Natural killer cell treated with Interleukin-12 subunit alpha and Interleukin-12 subunit beta and Interleukin-15 and Interleukin-18, amount 100 ng/mL, for 72 hours (primary cell): ENCODE measurements around the gene DDR2. TPM values are rescaled to one million over a fixed set of nuclear protein-coding genes. Genes with fewer than 3 reads are reported as not detected.

Experiments used
- ATAC-seq, 2 donors: fragments of 150-1000 bp; cut with Tn5 transposase in 1 of 2; sonication (Bioruptor Pico), chemical (Tn5 transposase) in 1 of 2; 2 replicates each; pipeline ENCODE4 v1.10.0; 2021
- DNase-seq: peaks from one replicate; pipeline ENCODE4 v3.0.0; 2022; ENCODE audit warnings: low spot score
- H3K27ac Mint-ChIP-seq, 2 donors: 1 replicate in 1 of 2; 2 replicates in 1 of 2; pipeline ENCODE4 v1.8.0; 2022; ENCODE audit warnings: mixed read lengths in 2 of 2, mild to moderate bottlenecking in 1 of 2, moderate library complexity in 1 of 2
- H3K27me3 Mint-ChIP-seq, 2 donors: 1 replicate in 1 of 2; 2 replicates in 1 of 2; pipeline ENCODE4 v1.8.0; 2022; ENCODE audit warnings: mixed read lengths in 2 of 2
- H3K36me3 Mint-ChIP-seq: one replicate; pipeline ENCODE4 v1.8.0; 2022; ENCODE audit warnings: mixed read lengths
- H3K4me1 Mint-ChIP-seq, 2 donors: 1 replicate in 1 of 2; 2 replicates in 1 of 2; pipeline ENCODE4 v1.8.0; 2022; ENCODE audit warnings: low read depth in 2 of 2, mixed read lengths in 2 of 2, mild to moderate bottlenecking in 1 of 2
- H3K4me3 Mint-ChIP-seq: one replicate; pipeline ENCODE4 v1.8.0; 2022; ENCODE audit warnings: mixed read lengths
- H3K9me3 Mint-ChIP-seq: 2 replicates; pipeline ENCODE4 v1.8.0; 2022; ENCODE audit warnings: mixed read lengths
- total RNA-seq, 2 donors: library from RNA; stranded (reverse); gene quantifications; one replicate each; pipeline ENCODE4 v1.2.3, GENCODE V29; 2022

Gene DDR2
- total RNA-seq, 2 donors from 2014 or later = 0.57 to 2.3 TPM

DNA sequence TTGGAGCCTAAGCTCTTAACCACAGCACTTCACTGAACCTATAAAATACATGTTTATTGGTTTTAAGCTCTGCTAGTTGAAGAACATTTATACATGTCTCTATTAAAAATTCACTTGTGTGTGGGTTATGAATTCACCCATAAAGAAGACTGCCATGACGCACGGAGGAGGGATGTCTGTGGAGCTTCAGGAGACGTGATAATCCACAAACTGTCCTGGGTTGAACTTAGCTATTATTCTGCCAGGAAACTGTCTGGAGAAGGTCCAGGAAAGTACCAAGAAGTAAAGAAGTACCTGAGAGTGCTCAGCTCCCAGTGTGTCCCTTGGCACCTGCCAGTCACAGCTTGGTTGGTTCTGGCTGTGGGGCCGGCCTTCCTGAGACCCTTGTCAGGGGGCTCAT, 56.3 kb downstream of the DDR2 start:
- ATAC-seq (no peak), DNase-seq (no peak)
- Mint-ChIP-seq H3K27ac (no peak overlapping the region), H3K4me1 (no peaks in the 10 kb centered on the region), H3K9me3 (no peaks in the 10 kb centered on the region), H3K36me3 (no peaks in the 10 kb centered on the region), H3K4me3 (no peak overlapping the region), H3K27me3 (peaks cover 0 to 15% of the 10 kb centered on the region in 2 donors)

DNA sequence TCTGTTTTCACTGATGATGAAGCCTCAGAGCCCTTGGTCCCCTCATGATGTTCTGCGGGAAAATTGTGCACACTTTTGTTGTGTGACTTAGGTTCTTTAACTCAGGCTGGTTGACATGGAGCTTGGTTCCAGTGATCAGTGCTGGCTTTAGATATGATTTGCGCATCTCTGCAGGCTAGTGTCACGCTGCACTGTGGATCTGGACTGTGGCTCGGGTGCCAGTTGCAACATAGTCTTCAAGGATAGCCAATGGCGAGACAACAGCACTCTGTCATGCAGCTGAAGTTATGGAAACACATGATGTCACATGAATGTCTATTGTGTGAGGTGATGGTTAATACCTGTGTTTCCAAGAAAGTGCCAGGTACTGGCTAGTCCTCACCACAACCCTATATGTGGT, 56.7 kb downstream of the DDR2 start:
- H3K4me1 Mint-ChIP-seq = no peaks in the 10 kb centered on the region
- no peaks in the 10 kb centered on the region for H3K36me3 Mint-ChIP-seq
- ATAC-seq (no peak), DNase-seq (no peak)
- H3K27me3 Mint-ChIP-seq = peaks cover 0 to 15% of the 10 kb centered on the region in 2 donors
- no peak overlapping the region for H3K4me3 Mint-ChIP-seq
- no peaks in the 10 kb centered on the region for H3K9me3 Mint-ChIP-seq
- no peak overlapping the region for H3K27ac Mint-ChIP-seq

DNA sequence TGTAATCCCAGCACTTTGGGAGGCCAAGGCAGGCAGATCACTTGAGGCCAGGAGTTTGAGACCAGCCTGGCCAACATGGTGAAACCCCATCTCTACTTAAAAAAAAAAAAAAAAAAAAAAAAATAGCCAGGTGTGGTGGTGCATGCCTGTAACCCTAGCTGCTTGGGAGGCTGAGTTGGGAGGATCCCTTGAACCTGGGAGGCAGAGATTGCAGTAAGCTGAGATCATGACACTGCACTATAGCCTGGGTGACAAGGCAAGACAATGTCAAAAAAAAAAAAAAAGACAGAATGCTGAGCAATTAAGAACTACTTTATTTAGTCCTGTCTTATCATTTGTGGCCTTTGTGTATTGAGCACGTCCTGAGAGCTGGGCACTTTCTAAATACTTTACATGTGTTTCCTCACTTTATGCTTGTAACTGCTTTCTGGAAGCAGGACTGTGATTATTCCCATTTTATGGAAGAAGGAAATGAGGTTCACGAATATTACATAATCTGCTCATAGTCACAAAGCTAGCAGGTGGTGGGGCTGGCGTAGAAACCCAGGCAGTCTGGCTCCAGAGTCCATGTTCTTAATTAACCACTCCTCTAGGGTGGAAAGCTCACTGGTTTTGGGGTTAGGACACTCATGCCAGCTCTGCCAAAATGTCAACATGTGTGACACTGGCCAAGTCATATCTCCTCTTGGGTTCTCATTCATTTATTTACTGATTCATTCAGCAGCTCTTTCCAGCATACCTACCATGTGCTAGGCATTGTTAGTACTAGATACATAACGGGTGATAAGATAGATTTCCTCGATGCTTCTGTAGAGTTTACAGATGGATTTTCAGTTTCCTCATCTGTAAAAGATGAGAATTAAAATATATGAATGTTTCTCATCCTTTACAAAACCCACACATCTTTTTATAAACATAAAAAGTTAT, 57.7 kb downstream of the DDR2 start:
- Mint-ChIP-seq H3K36me3 (no peaks in the 10 kb centered on the region), H3K4me1 (no peaks in the 10 kb centered on the region), H3K27me3 (peaks cover 7 to 20% of the 10 kb centered on the region in 2 donors), H3K4me3 (no peak overlapping the region), H3K9me3 (no peaks in the 10 kb centered on the region), H3K27ac (no peak overlapping the region)
- ATAC-seq (no peak), DNase-seq (no peak)

DNA sequence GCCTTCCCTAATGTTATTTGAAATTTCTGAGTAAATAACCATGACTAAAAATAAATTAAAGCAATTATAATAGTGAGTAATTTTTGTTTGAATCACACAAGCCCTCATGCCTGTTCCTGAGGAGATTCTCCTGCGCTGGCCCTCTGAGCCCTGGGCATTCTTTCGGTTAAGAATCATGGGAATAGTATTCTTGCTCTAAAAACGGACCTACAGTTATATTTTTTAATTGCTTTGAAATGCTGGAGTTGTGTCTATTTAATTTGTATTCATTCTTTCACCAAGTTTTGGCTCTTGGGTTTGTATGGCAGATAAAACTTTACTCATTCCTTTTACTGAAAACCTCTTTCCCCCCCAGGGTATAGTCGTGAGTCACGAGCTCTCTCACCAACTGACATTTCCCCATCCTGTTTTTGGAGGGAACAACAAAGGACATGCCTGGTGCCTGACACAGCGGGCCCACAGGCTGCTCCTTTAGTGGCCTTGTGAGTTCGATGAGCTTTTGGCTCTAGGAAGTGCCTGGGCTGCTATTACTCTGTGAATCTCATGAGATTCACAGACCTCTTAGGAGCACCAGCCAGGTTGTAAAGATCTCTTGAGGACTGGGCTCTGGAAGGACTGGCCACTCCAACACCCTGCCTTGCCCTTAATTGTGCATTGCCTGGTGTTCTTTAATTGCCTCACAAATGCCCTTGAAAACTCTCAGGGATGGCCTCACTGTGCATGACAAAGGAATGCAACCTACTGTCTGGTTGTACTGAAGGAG, 58.6 kb downstream of the DDR2 start:
- no peak overlapping the region for H3K27ac Mint-ChIP-seq
- H3K4me3 Mint-ChIP-seq = no peak overlapping the region
- ATAC-seq = no peak
- no peaks in the 10 kb centered on the region for H3K36me3 Mint-ChIP-seq
- no peak for DNase-seq
- peaks cover 7 to 20% of the 10 kb centered on the region in 2 donors for H3K27me3 Mint-ChIP-seq
- no peaks in the 10 kb centered on the region for H3K9me3 Mint-ChIP-seq
- no peaks in the 10 kb centered on the region for H3K4me1 Mint-ChIP-seq

DNA sequence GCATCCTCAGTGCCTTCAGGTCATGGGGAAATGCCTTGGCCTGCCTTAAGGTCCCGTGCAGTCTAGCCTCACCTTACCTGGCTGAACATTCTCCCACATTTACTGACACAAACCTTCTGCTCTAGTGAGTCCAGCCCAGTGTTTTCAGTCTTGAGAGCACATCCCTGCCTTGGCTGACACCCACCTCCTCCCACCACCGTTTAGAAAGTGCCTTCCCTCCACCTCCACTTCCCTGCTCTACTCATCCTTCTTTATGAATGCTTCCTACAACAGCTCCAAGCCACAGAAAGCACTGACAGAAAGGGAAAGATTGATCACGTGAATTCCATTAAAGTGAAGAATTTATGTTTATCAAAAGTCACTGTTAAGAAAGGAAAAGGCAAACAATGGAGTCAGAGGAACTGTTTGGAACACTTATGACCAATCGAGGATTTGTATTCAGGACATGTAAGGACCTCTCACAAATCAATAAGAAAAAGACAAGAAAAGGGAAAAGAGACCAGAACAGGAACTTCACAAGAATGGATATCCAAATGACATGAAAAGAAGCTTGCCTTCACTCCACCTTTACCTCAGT, 59.8 kb downstream of the DDR2 start:
- Mint-ChIP-seq H3K4me3 (no peak overlapping the region), H3K27ac (no peak overlapping the region), H3K36me3 (no peaks in the 10 kb centered on the region), H3K9me3 (no peaks in the 10 kb centered on the region), H3K4me1 (no peaks in the 10 kb centered on the region), H3K27me3 (peaks cover 7 to 24% of the 10 kb centered on the region in 2 donors)
- no peak for DNase-seq
- ATAC-seq = no peak

DNA sequence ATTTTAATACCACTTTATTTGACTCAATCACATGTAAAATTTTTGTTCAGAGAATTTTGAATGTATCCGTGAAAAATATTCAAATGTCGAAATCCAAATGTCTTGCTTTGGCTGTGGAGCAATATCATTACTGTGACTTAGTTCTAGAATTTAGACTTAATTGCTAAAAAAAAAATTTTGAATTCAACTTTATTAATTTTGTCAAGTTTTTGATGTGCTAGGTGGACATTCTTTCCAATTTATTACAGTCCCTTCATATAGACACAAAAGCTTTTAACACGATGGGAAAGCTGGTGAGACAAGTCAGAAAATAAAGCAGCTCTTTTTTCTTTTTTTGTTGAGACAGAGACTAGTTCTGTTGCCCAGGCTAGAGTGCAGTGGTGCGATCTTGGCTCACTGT, 62.6 kb downstream of the DDR2 start:
- DNase-seq = no peak
- Mint-ChIP-seq H3K4me1 (no peaks in the 10 kb centered on the region), H3K27ac (no peak overlapping the region), H3K4me3 (no peak overlapping the region), H3K9me3 (no peaks in the 10 kb centered on the region), H3K36me3 (no peaks in the 10 kb centered on the region), H3K27me3 (peaks cover 7 to 22% of the 10 kb centered on the region in 2 donors)
- ATAC-seq = no peak

DNA sequence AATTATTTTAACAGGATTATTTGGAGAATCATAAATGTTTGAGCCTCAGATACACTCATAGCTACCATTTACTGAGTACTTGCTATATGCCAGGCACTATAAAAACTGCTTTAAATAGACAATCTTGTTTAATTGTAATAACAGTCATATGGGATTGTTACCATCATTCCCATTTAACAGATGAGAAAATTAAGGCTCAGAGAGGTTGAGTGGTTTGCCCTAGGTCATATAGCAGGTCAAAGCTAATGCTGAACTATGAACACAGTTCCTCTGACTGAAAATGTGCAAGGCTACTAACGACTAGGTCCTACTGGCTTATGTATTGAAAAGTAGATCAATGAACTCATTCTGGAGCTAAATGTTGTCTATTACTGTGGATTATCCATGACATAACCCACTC, 63.4 kb downstream of the DDR2 start:
- H3K36me3 Mint-ChIP-seq = no peaks in the 10 kb centered on the region
- no peak overlapping the region for H3K27ac Mint-ChIP-seq
- no peak for DNase-seq
- no peaks in the 10 kb centered on the region for H3K4me1 Mint-ChIP-seq
- peaks cover 7 to 19% of the 10 kb centered on the region in 2 donors for H3K27me3 Mint-ChIP-seq
- H3K9me3 Mint-ChIP-seq = no peaks in the 10 kb centered on the region
- no peak for ATAC-seq
- no peak overlapping the region for H3K4me3 Mint-ChIP-seq

DNA sequence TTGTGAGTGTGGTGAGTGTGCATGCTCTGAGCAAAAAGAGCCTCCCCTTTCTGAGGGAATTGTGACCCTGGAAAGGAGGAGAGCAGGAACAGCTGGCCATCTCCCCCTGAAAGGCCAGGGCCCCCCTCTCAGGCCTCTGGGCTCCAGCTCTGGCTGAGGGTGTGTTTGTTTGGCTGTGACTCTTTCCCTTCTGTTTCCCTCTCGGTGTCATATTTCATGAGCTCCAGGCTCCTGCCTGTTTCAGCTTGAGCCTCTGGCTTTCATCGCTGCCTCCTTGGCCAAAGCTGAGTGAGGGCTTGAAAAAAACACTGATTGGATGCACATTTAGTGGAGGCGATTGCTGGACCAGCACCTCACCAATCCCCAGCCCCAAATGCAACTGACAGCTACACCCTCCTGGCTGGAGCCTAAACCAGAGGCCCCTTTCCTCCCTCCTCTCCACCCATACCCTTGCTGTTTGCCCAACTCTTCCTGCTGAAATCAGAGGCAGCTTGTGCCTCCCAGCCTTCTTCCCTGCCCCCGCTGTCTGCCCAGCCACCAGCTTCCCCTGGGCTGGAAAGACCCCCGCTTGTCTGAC, 64.1 kb downstream of the DDR2 start:
- H3K9me3 Mint-ChIP-seq = no peaks in the 10 kb centered on the region

DNA sequence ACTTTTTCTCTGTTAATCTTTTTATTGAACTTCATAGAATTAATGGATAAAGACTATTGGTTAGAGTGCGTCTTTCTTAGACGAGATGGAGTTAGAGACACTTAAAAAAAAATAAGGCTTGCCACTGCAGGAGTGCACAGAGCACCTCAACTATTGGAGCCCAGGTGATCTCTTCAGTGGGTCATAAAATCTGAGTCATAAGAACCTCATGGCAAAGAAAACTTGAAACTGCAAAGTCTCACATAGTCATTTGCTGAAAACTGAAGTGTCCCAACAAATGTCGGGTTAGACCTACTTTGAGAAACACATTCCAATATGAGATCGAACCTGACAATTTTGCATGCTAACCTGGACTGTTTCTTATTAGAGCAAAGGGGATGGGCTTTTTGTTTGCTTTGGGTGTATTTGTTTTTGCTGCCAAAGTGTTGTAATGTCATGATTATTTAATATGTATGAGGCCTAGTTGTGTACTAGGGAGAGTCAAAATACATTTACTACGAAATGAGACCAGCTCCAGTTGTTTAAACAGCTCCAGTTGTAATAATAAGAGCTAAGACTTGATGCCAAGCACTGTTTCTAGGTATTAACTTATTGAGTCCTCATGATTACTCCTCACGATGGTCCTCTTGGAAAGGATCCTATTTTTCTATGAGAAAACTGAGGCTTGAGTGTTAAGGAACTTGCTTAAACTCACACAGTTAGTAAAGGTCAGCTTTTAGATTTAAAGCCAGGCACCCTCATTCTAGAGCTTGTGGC, 65.1 kb downstream of the DDR2 start:
- Mint-ChIP-seq H3K4me1 (no peaks in the 10 kb centered on the region), H3K27ac (no peak overlapping the region)

More for the DNA sequence above, 64.1 kb downstream of the DDR2 start:
- DNase-seq (no peak), ATAC-seq (no peak)
- no peak overlapping the region for H3K4me3 Mint-ChIP-seq
- peaks cover 7 to 19% of the 10 kb centered on the region in 2 donors for H3K27me3 Mint-ChIP-seq
- no peaks in the 10 kb centered on the region for H3K4me1 Mint-ChIP-seq
- no peak overlapping the region for H3K27ac Mint-ChIP-seq
- no peaks in the 10 kb centered on the region for H3K36me3 Mint-ChIP-seq

DNA sequence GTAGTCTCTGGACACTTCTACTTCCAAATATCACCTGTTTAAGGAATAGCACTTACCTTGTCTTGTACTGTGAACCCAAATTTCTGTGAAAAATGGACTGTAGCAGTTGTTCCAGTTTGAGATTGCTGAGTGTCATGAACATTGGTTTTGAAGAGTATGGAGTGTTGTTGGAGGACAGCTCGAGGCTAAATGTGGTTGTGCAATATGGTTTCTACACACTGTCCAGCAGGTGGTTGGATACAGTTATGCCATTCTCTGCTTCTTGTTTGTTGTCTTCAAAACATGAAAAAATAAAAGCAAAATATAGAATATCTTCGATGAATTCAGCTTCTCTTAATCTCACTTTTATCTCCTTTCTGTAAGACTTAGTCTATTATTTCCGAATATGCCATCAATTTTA, 67.1 kb downstream of the DDR2 start:
- no peak overlapping the region for H3K4me3 Mint-ChIP-seq
- no peak overlapping the region for H3K27ac Mint-ChIP-seq
- DNase-seq (no peak), ATAC-seq (no peak)
- peaks cover 3 to 8% of the 10 kb centered on the region in 2 donors for H3K27me3 Mint-ChIP-seq
- no peaks in the 10 kb centered on the region for H3K9me3 Mint-ChIP-seq
- H3K36me3 Mint-ChIP-seq = no peaks in the 10 kb centered on the region
- no peaks in the 10 kb centered on the region for H3K4me1 Mint-ChIP-seq

More for the DNA sequence above, 65.1 kb downstream of the DDR2 start:
- ATAC-seq = no peak
- no peak for DNase-seq
- Mint-ChIP-seq H3K4me3 (no peak overlapping the region), H3K36me3 (no peaks in the 10 kb centered on the region), H3K27me3 (peaks cover 7 to 15% of the 10 kb centered on the region in 2 donors), H3K9me3 (no peaks in the 10 kb centered on the region)

DNA sequence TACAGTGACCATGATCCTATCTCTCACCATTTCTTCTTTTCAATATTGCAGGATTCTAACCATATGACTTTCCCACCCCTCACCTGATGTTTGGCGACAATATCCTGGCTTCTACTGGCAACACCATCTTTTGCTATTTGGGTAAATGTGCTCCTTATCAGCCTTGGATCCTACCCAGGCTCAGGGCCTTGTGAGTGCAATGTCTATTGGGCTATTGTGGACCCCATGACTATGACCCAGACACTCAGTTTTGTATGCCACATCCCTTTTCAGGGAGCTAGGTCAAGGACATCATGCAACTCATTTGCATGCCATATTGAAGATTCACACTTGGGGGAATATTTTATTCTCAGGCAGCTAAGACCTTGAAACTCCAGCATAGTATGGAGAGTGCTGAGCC, 67.9 kb downstream of the DDR2 start:
- ATAC-seq (no peak), DNase-seq (no peak)
- no peaks in the 10 kb centered on the region for H3K9me3 Mint-ChIP-seq
- H3K4me3 Mint-ChIP-seq = no peak overlapping the region
- no peaks in the 10 kb centered on the region for H3K4me1 Mint-ChIP-seq
- H3K27me3 Mint-ChIP-seq = peaks cover 0 to 7% of the 10 kb centered on the region in 2 donors
- H3K36me3 Mint-ChIP-seq = no peaks in the 10 kb centered on the region
- H3K27ac Mint-ChIP-seq = no peak overlapping the region

DNA sequence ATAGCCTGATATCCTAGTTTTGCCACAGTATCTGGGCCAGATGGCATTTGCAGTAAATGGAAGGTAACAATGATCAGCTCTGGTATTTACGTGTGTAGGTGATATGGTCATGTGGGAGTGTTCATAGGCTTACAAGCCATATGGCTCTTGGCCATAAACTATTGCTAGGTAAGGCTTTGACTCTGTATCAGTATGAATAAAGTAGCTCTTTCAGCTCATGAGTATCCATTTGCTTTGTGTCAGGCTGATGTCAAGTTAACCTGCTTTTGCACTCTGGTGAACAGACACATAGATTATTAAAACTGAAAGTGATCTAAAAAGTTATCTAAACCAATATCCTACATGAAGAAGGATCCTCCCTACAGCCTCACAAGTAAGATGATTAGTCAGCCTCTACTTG, 69.0 kb downstream of the DDR2 start:
- Mint-ChIP-seq H3K4me3 (no peak overlapping the region), H3K36me3 (no peaks in the 10 kb centered on the region), H3K4me1 (no peaks in the 10 kb centered on the region), H3K27ac (no peak overlapping the region), H3K27me3 (peaks cover 0 to 7% of the 10 kb centered on the region in 2 donors), H3K9me3 (no peaks in the 10 kb centered on the region)
- DNase-seq = no peak
- peak in 1 of 2 donors; percentile 10 for ATAC-seq

DNA sequence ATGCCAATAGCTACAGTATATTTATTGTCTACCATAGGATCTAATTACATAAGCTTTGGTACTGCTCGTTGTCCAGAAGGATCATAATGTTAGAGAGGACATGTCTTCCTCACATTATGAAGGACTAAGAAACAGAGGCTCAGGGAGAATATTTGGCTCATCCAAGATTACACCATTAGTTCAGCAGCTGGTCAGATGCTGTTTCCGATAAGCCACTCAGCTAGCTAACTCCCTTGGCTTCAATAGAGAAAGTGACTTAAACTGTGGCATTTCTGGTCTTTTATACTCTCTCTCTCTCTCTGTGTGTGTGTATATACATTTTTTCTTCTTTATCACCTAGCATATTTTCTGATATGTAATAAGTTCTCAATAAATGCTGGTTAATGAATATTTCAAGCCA, 70.4 kb downstream of the DDR2 start:
- no peak for DNase-seq
- no peak overlapping the region for H3K4me3 Mint-ChIP-seq
- peaks cover 0 to 3% of the 10 kb centered on the region in 2 donors for H3K27me3 Mint-ChIP-seq
- H3K4me1 Mint-ChIP-seq = no peaks in the 10 kb centered on the region
- no peaks in the 10 kb centered on the region for H3K9me3 Mint-ChIP-seq
- no peak for ATAC-seq
- no peak overlapping the region for H3K27ac Mint-ChIP-seq
- H3K36me3 Mint-ChIP-seq = no peaks in the 10 kb centered on the region
